DOHH2 (cell line): ENCODE results near the gene NOP16.

Experiments
- CTCF ChIP-seq: fragments of 200-600 bp; sonication (generic); IDR thresholded peaks from one replicate; pipeline ENCODE4 v1.5.1; 2014; ENCODE audit warnings: antibody characterized with exemption, mild to moderate bottlenecking, low read depth, low read length; ENCODE audit not compliant: poor library complexity, severe bottlenecking
- EZH2phosphoT487 ChIP-seq: fragments of 200-600 bp; sonication (generic); IDR thresholded peaks from 2 replicates; pipeline ENCODE4 v1.6.1; 2017; ENCODE audit warnings: borderline replicate concordance, mild to moderate bottlenecking, antibody characterized with exemption, low read length, moderate library complexity, mixed read lengths

- TF ChIP-seq EZH2phosphoT487 (no peak), CTCF (no peak)
Observed at GRCh38 chr5:176359658-176360057, 28.7 kb downstream of the NOP16 start.
